Stimulated activated CD8-positive, alpha-beta memory T cell treated with anti-CD3 and anti-CD28 coated beads, Interleukin-4, amount 100 ng/mL, for 4 hours (primary cell): Measurements from ENCODE around the gene RNF6.

ENCODE experiments used
- DNase-seq, 2 donors: peaks; one replicate each; pipeline ENCODE4 v3.0.0-alpha.2; 2020; ENCODE audit warnings: low read depth in 2 of 2, low spot score in 1 of 2

Gene RNF6

GRCh38 chr13:26227166-26227971 is 5.3 kb upstream of the RNF6 start:
- DNase-seq = no peak

DNA sequence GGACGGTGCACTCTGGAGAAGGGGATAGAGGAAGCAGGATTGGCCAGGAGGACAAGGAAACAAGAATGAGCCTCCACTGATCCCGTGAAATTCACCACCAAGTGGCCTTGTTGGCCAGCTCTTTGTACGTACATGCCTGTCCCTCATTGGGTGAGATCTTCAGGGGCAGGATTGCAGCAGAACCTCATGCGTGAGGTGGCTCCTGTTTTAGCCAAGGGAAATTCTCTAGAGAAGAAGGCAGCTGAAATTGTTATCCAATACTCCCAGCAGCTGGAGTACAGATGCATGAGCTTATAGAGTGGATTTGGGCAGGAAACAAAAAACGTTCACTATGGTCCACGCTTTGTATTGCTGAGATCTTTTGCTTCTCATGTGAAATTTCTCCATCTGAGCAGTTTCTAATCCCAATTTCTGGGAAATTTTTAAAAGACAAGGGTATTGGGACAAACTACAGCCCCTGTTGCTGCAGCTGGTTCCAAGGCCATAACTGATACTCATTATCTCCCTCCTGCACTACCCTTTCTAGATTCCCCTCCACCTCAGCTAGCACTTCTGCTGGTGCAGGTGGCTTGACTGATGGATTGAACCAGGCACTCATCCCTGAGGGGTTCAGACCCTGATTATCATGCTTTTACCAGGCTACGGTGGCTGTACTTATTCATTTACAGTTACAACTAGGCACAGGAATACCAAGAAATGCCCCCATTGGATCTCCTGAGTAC is 3.9 kb upstream of the RNF6 start:
- DNase-seq = no peak

- no peak for DNase-seq
Observed at GRCh38 chr13:26222520-26223046, 469 bp upstream of the RNF6 start.

DNA sequence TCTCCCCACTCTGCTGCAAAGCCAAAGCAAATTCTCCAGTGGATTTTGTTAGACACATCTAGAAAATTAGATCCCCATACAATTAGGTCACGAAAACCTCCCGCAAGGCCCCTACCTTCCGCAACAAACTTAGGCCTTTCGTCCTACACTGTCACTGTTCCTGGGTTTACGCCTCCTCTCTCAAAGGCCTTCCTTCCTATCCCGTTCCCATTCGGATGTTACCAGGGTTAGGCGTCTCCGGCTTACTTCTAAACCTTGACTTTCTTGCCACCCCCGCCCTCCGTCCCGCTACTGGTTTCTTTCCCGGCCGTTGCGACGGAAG is 754 bp downstream of the RNF6 start:
- no peak for DNase-seq

DNA sequence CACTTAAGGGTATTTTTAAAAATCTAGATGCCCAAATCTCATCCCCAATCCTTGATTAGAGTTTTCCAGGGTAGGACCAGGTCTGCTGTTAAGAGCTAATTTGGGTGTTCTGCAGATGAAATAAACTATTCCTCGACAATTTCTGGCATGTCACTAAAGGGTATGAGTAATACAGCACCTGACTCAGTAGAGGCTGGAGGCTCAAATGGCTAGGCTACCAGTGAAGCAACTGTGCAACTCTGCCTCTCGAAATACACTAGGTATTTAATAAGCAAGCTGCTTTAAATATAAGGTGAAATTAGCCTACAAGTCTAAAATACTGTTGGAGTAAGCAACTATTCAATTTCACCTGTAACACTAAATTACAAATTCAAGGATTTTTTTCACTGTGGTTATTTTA is 1.5 kb downstream of the RNF6 start:
- DNase-seq = no peak

DNA sequence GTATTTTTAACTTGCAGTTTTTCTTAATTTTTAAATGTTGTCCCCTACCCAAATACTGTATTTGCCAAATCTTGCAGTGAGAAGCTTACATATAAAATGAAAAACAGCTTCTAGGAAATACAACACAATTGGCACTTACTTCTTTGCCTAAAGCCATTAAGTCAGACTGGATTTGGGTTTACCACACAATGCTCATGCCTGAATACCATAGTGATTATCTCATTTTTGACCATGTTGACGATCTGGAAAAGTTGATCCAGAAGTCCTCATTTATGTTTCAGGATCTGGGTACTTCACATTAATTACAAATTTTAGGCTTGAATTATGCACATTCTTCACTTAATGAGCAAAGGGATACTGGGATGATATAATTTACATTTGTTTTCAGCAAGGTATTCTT is 2.4 kb downstream of the RNF6 start:
- no peak for DNase-seq

DNA sequence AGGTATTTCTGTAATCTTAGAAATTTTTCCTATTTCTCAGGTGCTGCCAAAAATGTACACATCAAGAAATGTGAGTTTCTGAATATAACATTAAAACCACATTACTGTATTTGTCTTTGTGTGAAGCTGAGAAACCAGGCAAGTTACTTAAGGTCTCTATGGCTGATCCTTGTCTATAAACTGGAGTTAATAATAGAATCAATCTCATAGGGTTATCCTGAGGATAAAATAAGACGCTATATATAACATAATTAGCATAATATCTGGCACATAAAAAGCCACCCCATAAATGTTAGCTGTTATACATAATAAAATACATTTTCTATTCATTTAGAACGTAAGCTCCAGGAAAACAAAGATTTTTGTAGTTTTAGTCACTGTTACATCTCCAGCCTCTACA is 6.1 kb downstream of the RNF6 start:
- DNase-seq = no peak

DNA sequence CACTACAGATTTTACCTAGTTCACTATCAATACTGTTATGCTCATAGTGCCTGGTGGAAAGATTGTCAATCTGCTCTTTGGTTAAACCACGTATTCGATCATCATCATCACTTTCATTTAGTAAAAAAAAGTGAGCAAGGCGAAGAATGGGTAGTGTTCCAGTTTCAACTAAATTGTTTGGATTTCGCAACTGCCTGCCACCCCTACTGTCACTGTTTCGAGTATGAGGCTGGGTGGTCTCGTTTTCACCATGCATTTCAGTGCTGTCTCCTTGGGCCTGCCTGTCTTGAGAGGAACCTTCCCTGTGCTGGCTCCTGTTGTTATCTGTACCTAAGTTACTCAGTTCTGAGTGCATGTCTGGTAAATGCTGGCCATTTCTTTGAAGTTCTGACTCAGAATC is 8.1 kb downstream of the RNF6 start:
- DNase-seq = no peak

DNA sequence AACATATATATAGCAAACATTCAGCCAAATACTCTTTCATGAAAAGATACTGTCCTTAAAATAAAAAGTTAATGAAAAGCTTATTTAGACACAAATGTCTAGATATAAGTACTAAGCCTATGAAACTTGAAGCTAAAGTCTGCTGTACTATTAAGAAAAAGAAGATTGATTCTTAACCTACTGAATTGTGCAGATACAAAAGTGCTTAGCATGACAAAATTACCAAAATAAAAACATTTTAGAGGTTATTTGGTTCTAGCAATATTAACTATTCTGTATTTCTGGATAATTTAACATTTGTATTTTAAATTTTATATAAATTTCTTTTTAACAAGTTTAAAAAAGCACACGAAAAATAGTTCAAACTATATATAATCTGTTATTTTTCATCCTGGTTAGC is 8.8 kb downstream of the RNF6 start:
- DNase-seq = no peak

- no peak for DNase-seq
Observed at GRCh38 chr13:26208287-26208686, 13.8 kb downstream of the RNF6 start.

GRCh38 chr13:26202365-26202972 is 19.6 kb downstream of the RNF6 start:
- DNase-seq = no peak

DNA sequence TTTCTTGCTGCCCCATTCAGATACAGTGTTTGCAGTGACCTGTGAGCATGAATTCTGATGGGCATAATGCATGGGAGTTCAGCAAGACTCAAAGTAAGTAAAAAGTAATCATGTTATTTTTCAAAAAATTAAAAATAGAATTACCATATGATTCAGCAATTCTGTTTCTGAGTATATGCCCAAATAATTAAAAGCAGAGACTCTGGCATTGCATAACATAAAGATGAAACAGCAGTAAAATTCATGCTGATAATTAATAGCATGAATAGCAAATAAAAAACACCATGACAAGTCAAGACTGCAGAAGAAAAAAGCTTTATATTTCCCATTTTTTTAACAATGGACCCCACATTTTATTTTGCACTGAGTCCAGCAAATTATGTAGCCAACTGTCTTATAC is 21.3 kb downstream of the RNF6 start:
- no peak for DNase-seq

DNA sequence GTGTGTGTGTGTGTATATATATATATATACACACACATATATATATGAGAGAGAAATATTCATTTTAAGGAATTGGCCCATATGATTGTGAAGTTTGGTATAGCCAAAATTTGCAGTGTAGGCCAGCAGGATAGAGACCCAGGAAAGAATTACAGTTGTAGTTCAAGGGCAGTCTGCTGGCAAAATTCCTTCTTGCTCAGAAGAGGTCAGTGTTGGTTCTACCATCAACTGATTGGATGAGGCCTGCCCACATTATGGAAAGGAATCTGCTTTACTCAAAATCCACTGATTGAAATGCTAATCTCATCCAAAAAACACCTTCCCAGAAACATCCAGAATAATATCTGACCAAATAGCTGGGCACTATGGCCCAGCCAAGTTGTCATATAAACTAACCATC is 24.0 kb downstream of the RNF6 start:
- no peak for DNase-seq

- no peak for DNase-seq
Observed at GRCh38 chr13:26197298-26197697, 24.8 kb downstream of the RNF6 start.

GRCh38 chr13:26186995-26187394 is 35.1 kb downstream of the RNF6 start:
- DNase-seq = no peak

- peak; percentile 65 to 81 for DNase-seq
Observed at GRCh38 chr13:26186118-26186870, 35.8 kb downstream of the RNF6 start.

- DNase-seq = peak in 1 of 2 donors; percentile 1
Observed at GRCh38 chr13:26185720-26186117, 36.4 kb downstream of the RNF6 start.

DNA sequence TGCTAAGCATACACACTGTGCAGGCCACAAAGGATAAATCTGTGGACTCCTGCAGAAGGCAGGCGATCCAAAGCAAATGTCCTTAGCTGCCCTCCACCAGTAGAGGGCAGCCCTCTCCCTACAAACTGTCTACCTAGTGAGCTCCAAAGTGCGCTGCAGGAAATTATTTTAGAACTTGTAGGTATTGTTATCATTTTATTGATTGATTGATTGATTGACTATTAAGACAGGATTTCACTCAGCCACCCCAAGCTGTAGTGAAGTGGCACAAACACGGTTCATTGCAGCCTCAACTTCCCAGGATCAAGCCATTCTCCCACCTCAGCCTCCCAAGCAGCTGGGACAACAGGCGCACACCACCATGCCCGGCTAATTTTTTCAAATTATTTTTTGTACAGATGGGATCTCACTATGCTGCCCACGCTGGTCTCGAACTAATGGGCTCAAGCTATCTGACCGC is 37.3 kb downstream of the RNF6 start:
- peak; percentile 22 to 37 for DNase-seq

- DNase-seq = no peak
Observed at GRCh38 chr13:26183416-26183815, 38.7 kb downstream of the RNF6 start.

GRCh38 chr13:26179344-26179743 is 42.8 kb downstream of the RNF6 start:
- DNase-seq = no peak

GRCh38 chr13:26168835-26169234 is 53.3 kb downstream of the RNF6 start:
- no peak for DNase-seq
